HG02623 (cell line): ENCODE measurements around the gene SCN8A.
"Not testable (repeated sequence)": the region's sequence is repeated elsewhere in the genome, so short reads cannot be mapped to it uniquely, and the experiment has no call there.

Source experiments
- ATAC-seq: cut with Tn5 transposase; IDR thresholded peaks from one replicate; pipeline ENCODE4 v1.9.1; 2021; ENCODE audit warnings: moderate library complexity; ENCODE audit not compliant: unreplicated experiment

SCN8A gene

DNA sequence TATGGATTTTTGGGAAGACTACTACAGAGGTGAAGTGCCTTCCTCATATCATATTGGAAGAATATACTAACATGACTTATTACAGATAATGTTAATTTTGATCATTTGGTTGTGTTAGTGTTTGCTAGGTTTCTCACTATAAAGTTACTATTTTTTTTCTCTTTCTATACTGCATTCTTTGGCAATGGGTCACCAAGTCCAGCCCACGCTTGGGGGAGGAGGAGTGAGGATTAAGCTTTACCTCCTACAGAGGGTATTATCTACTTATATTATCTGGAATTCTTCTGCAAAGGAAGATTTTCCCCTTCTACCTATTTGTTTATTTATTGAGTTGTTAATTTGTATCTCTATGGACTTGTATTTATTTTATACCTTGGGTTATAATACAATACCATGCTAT is 31.5 kb downstream of the SCN8A start:
- no peak for ATAC-seq

DNA sequence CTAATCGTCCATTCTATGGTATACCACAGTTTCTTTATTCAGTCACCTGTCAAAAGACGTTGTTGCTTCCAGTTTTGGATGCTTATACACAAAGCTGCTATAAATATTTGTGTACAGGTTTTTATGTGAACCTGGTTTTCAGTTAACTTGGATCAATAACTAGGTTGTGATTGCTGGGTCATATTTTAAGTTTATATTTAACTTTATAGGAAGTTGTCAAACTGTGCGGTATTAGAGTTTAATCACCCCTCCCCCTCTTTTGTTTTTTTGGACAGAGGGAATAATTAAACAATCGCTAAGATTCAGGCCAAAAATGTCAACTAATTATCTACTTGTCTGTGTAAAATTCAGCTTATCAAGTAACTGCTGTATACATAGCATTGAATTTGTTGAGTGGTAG is 34.3 kb downstream of the SCN8A start:
- ATAC-seq = no peak

DNA sequence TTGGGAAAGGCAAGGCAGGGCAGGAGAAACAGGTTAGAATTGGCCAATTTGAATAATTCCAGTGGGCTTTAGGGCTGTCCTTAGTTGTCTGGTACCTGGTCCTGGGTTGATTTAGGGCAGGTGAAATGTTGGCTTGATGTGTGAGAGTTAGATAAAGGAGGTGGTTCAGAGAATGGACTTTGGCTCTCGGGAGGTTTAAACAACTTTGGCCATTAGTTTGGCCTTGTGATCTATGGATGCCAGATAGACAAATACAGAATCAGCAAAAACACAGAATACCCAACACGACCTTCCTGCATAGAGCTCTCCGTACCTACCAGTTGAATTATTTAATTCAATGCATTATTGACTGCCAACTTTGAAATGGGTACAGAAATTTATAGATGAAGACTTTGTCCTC is 35.1 kb downstream of the SCN8A start:
- ATAC-seq = no peak

DNA sequence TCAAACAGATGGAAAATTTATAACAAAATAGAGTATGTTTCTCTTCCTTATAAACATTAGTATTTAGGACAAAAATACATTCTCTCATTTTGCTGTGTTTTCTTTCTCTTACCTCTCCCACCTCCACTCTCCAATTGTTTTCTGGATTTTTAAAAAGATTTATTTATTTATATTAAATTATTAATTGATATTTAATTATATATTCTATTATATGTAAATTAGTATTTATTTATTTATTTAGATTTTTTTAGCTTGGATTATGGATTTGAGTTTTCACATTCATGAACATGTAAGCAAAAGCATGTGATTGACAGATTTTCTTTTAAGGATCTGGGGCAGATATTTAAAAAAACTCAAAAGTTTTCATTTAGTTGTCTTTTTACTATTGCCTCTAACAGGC is 35.6 kb downstream of the SCN8A start:
- no peak for ATAC-seq

DNA sequence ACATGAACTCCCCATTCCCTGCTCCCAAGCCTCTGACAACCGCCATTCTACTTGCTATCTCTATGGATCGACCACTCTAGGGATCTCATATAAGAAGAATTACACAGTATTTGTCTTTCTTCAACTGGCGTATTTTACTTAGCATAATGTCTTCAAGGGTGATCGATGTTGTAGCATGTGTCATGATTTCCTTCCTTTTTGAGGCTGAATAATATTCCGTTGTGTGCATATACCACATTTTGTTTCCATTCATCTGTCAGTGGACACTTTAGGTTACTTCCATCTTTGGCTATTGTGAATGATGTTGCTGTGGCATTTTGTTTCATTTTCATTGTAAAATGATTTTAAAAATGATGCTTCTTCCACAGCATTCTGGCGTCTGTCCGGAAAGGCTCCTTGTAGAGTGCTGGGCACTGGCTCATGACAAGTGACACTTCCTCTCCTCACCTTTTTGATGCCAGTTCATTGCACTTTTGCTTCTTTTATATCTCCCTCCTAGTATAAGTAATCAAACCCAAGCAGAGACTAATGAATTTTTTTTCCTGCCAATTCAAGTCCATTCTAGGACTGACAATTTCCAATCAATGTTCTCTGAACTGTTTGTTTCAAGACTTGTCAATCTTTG is 39.3 kb downstream of the SCN8A start:
- no peak for ATAC-seq

DNA sequence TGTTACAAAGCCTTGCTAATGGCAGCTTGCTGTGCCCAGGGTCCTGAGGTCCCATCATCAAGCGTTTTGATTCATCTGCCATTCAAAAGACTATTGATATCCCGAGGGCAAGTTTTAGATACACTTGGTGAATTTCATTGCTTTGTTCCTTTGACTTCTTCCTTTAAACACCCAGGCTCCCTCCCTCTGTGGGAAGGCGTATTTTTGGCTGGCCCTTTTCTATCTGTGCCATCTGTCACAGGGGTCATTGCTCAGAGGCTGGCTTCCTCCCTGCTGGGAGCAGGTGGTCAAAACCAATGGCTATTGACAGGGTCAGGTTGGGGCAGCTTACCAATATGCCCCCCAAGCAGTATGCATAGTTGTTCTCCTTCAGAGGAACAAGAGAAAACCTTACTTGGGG is 40.0 kb downstream of the SCN8A start:
- no peak for ATAC-seq

DNA sequence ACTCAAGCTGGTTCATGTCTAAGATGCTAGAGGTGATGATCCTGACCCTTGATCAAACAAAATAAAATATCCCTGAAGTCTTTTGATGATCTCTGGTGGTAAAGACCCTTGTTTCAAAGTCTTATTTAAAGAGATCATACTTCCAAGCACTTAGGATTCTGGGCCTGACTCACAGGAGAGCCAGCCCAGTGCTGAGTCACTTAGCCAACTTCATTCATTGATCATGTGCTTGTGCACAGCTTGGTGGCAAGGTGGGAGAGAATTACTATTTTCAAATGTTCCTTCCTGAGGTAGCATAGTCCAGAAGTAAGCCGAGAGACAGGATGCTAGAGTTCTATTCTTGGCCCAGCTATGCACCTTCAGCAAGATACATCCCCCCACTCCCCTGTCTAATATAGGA is 40.6 kb downstream of the SCN8A start:
- ATAC-seq = no peak

DNA sequence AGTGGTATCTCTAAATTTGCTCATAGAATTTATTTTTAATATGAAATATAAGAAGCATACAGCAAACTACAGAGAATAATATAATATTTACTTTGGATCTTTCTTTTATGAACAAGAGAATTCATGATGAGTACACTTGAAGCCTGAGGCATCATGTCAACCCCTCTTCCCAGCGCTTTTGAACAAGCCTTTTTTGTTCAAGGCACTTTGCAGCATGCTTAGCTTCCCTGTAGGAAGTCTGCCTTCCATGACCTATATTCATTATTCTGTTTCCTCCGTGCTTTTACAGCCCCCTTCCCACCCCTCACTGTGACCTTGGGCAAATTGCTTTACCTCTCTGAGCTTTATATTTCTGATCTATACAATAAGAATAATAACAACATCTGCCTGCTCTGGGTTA is 41.6 kb downstream of the SCN8A start:
- ATAC-seq = no peak

DNA sequence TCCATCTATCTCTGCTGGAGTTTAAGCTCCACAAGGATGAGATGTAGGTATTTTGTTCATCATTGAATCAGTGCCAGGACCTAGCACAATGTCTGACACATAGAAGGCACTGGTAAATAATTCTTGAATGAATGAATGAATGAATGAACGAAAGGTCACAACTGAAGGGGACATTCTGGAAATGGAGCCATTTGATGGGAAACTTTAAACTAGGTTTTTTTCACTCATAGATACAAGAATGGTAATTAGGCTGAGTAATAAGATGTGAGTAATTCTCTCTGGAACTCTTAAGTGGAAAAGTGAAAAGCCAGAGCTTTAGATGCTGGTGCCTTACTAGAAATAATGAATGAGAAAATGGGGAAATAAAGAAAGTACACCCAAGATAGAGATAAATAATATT is 44.3 kb downstream of the SCN8A start:
- ATAC-seq = no peak

DNA sequence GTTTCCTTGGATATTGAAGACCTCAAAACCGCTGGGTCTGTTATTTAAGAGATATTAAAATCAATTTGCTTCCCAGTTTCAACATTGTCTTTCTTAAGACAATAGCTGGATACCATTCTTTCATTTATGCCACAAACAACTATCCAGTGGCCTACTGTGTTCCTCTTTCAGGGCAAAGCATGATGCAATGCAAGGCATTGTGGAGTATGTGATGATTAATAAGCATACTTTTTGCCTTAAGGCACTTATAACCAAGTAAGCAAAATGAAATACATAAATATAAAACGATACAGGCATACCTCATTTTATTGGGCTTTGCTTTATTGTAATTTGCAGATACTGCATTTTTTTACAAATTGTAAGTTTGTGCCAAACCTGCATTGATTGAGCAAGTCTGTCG is 45.5 kb downstream of the SCN8A start:
- ATAC-seq = no peak

DNA sequence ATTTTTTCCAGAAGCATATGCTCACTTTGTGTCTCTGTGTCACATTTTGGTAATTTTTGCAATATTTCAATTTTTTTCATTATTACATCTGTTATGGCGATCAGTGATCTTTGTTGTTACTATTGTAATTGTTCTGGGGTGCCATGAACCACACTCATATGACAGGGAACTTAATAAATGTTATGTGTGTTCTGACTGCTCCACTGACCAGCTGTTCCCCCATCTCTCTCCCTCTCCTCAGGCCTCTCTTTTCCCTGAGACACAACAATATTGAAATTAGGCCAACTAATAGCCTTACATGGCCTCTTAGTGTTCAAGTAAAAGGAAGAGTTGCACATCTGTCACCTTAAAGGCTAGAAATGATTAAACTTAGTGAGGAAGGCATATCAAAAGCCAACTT is 46.0 kb downstream of the SCN8A start:
- no peak for ATAC-seq

DNA sequence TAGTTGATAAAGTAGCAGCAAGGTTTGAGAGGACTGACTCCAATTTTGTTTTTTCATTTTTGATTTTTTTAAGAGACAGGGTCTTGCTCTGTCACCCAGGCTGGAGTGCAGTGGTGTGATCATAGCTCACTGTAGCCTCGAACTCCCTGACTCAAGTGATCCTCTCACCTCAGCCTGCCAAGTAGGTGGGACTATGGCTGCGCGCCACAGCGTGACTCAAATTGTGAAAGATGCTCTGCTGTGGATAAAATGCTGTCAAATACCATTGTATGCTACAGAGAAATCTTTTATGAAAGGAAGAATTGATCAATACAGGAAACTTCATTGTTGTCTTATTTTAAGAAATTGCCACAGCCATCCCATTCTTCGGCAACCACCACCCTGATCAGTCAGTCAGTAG is 48.3 kb downstream of the SCN8A start:
- no peak for ATAC-seq

DNA sequence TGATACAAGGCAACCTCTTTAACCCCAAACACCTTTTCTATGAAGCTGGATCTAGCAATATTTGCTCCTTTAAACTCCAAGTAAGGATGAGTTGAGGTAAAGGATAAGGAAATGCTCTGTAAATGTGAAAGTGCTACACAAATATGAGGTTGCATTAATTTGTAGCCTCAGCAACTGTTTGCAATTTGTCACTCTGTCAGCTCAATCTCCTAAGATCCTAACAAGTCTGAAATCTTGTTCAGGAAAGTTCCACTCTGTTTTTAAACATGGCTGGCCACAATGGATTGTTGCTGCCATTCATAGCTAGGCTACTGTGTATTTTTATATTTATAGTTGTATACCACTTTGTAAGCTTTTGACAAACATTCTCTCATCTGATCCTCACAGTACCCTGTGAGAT is 51.3 kb downstream of the SCN8A start:
- ATAC-seq = no peak

DNA sequence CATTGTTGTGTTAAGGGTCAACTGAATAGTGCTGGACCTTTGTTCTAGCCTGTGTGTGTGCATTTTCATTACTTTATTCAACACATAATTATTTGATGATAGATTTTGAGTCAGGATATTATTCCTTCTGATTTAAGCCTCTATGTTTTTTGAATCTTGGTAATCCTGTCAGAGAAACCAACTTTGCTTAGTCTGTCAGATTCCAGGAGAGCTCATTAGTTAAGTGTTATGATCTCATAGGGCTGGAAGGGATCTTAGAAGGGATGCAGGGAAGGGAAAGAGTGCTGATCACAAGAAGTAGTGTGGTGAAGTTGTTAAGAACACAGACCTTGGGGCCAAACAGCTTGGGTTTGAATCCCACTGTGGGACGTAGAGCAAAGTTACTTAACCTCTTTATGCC is 52.9 kb downstream of the SCN8A start:
- no peak for ATAC-seq

DNA sequence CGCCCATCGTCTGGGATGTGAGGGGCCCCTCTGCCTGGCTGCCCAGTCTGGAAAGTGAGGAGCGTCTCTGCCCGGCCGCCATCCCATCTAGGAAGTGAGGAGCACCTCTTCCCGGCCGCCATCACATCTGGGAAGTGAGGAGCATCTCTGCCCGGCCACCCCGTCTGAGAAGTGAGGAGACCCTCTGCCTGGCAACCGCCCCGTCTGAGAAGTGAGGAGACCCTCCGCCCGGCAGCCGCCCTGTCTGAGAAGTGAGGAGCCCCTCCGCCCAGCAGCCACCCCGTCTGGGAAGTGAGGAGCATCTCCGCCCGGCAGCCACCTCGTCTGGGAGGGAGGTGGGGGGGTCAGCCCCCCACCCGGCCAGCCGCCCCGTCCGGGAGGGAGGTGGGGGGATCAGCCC is 53.7 kb downstream of the SCN8A start:
- not testable (repeated sequence) for ATAC-seq

DNA sequence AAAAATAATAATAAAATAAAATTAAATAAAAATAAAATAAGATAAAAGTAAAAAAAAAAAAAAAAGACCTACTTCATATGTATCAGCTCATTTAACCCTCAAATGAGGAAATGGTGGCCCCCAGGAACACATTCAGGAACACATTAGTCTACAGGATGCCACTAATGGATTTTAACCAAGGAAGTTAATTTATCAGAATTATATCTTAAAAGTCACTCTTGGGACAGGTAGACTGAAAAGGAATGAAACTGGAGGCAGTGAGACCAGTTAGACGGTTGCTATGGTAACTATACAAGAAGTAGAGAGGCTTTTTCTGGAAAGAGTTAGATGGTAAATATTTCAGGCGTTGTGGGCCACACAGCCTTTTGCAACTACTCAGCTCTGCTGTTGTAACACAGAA is 54.9 kb downstream of the SCN8A start:
- no peak for ATAC-seq

DNA sequence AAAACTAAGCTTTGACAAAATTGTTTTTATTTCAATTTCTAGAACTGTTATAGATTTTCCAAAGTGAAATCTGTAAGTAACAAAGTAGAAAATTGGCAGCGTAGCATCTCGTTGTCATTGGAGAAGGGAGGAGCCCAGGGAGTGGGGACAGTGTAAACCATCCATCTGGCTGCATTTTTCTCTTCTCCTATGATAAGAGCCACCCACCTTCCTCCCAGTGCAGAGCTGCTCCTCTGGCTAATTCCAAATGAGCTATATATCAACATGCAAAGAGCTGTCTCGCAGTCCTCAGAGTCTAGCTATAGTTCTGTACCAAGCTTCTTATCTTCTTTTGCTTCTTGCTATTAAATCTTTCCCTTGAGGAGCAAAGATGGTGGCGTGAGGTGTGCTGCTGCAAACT is 56.6 kb downstream of the SCN8A start:
- ATAC-seq = no peak

DNA sequence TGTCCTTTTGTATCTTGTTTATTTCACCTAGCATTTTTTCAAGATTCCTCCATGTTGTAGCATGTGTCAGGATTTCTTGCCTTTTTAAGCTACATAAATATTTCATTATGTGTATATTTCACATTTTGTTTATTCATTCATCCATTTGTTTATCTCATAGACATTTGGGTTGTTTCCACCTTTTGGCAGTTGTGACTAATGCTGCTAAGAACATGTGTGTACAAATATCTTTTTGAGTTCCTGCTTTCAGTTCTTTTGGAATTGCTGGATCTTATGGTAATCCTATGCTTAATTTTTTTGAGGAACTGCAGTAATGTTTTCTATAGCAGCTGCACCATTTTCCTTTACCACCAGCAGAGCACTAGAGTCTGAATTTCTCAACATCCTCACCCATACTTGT is 62.4 kb downstream of the SCN8A start:
- no peak for ATAC-seq

DNA sequence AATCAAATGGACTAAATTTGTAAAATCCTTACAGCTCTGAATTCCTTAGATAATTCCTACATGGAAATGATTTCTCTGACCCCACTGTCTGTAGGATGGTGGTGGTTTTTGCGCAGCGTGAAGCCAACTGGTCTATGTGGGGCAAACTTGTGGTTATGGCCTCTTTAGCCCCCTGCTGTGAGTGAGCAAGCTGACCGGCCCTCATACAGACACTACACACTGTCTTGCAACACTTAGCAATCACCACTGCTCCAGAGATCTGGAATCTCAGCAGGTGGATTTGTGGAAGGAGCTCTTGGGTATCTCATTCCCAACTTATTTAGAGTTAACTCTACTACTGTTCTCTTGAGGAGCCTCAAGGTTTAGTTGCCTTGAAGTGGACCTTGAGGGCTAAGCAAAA is 70.2 kb downstream of the SCN8A start:
- ATAC-seq = no peak

DNA sequence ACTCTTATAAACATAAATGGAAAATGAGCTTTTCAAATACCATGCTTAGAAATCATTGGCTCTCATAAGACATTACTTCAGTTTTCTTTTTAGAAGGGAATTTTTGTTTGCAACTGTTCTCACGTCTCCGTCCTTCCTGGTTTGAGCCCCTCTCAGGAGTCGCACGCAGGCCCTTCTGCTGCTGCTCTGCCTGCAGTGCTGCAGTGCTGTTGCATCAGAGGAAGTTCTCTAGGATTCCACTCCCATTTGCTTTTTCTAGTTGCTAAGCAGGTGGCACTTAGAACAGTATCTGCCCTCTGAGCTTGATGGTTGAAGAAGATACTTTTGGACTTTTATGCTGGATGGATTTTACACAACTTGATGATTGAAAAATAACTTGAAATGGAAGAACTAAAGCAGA is 70.8 kb downstream of the SCN8A start:
- no peak for ATAC-seq

DNA sequence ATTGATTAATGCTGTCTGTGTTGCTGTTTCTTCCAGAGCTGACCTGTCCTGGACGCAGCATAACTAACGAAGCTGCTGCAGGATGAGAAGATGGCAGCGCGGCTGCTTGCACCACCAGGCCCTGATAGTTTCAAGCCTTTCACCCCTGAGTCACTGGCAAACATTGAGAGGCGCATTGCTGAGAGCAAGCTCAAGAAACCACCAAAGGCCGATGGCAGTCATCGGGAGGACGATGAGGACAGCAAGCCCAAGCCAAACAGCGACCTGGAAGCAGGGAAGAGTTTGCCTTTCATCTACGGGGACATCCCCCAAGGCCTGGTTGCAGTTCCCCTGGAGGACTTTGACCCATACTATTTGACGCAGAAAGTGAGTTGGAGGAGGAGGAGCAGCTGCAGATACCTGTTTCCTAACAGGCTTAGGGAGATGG is 71.7 kb downstream of the SCN8A start:
- ATAC-seq = no peak

DNA sequence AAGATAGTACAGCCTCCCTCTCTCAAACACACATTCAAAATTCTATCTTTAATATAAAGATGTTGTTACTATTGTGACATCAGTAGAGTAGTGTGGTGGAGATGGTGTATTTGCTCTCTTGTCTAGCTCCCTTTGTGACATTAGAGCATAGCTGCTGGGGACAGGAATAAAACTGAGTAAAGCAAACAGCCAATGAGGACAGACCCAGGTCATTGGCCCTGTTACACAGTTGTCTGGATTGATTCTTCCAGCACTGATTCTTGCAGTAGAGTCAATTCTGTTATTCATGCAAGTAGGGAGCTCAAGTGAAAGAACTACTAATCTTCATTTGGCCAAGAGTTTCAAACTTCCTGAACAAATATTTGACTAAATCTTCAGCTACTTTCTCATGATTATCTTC is 72.4 kb downstream of the SCN8A start:
- no peak for ATAC-seq

DNA sequence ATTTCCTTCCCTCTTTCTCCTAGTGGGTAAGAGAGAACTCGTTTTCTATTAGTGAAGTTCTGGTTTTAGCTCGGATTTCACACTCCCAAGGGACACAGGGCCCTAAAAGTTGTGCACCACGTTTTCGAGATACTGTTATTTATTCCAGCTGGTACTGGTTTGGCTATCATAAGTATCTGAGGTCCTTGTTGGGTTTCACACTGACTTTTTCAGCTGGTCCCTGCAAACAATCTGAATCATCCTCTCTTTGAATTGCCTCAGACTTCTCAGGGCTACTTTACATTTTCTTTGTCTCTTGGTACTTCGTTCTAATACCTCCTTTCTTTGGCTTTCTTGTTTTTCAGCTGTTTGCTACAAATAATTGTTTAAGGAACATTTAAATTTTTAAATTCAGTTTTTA is 75.7 kb downstream of the SCN8A start:
- no peak for ATAC-seq

DNA sequence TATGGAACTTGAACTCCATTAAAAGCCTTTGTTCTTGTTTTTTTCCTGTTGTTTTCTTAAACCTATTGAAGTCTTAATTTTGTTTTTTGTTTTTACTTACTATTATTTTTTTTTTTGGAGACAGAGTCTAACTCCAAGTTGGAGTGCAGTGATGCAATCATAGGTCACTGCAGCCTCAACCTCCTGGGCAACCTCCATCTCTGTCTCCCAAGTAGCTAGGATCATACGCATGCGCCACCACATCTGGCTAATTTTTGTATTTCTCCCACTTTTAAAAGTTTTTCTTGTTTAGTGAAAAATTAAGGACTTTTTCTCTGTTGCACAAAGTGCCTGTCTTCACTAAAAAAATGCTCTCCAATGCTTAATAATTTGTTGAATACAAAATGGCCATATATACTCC is 76.2 kb downstream of the SCN8A start:
- no peak for ATAC-seq
